Endothelial cell of umbilical vein (primary cell): Measurements from ENCODE around the gene RBMS3. TPM values are rescaled to one million over a fixed set of nuclear protein-coding genes. Genes with fewer than 3 reads are reported as not detected.

Experiments
- BruUV-seq: library from RNA; stranded (reverse); fragments of 400-500 nt; replicated peaks from 2 replicates; lab custom pipeline; 2021; lab: Mats Ljungman, UMichigan
- CTCF ChIA-PET: fragments of 300-600, 350-600 bp; sonication (Branson Sonifier 250); formaldehyde crosslinking; loops from one replicate; lab custom pipeline; 2021; ENCODE audit warnings: antibody characterized with exemption, inconsistent platforms; lab: Charles Lee
- POLR2A ChIA-PET: fragments of 300-600, 350-600 bp; sonication (Branson Sonifier 250); formaldehyde crosslinking; loops from one replicate; lab custom pipeline; 2021; ENCODE audit warnings: antibody characterized with exemption, inconsistent platforms; lab: Charles Lee
- DNase-seq: peaks from one replicate; pipeline ENCODE4 v3.0.0-alpha.2; 2011; ENCODE audit warnings: low read depth, low spot score
- FAIRE-seq: peaks from 2 replicates; lab custom pipeline; 2011; peaks lifted over from hg19 to GRCh38; lab: Jason Lieb, UNC
- H2AFZ ChIP-seq: 2 replicates; pipeline ENCODE4 v1.6.0; 2012; ENCODE audit warnings: low read depth, low read length, control low read depth, inconsistent platforms
- H3K27ac ChIP-seq: 2 replicates; pipeline ENCODE4 v1.5.1; 2011; ENCODE audit warnings: low read depth, mild to moderate bottlenecking, control low read depth, low read length, moderate library complexity; ENCODE audit not compliant: insufficient read depth
- H3K27me3 ChIP-seq, 2 experiments: 2 replicates each; pipeline versions ENCODE4 v1.6.0 to v1.6.1; 2011; ENCODE audit warnings: low read length in 2 of 2, mixed read lengths in 1 of 2; ENCODE audit not compliant: control insufficient read depth in 2 of 2, insufficient read depth in 2 of 2
- H3K36me3 ChIP-seq, 2 experiments: 2 replicates in 1 of 2; 3 replicates in 1 of 2; pipeline ENCODE4 v1.5.1; 2011; ENCODE audit warnings: low read length in 2 of 2, mild to moderate bottlenecking in 1 of 2, moderate library complexity in 1 of 2; ENCODE audit not compliant: control insufficient read depth in 2 of 2, insufficient read depth in 2 of 2; ENCODE audit errors: extremely low read depth in 1 of 2
- H3K4me1 ChIP-seq: 3 replicates; pipeline ENCODE4 v1.5.1; 2011; ENCODE audit warnings: mild to moderate bottlenecking, low read length; ENCODE audit not compliant: control insufficient read depth, insufficient read depth; ENCODE audit errors: extremely low read depth
- H3K4me2 ChIP-seq: 2 replicates; pipeline ENCODE4 v1.6.1; 2011; ENCODE audit warnings: low read length, control low read depth, mixed read lengths; ENCODE audit not compliant: insufficient read depth
- H3K4me3 ChIP-seq, 3 experiments: fragments of 200-600 bp in 1 of 3; sonication (generic), shearing (Covaris generic) in 1 of 3; replicated peaks in 1 of 3; 2 replicates each; pipeline ENCODE4 v1.5.1; 2011 to 2016; ENCODE audit warnings: control low read depth in 3 of 3, low read length in 3 of 3, mild to moderate bottlenecking in 2 of 3, inconsistent platforms in 1 of 3, low read depth in 1 of 3, moderate library complexity in 1 of 3; ENCODE audit not compliant: insufficient read depth in 1 of 3
- H3K79me2 ChIP-seq: 2 replicates; pipeline ENCODE4 v1.6.0; 2012; ENCODE audit warnings: low read length, inconsistent platforms; ENCODE audit not compliant: control insufficient read depth, insufficient read depth
- H3K9ac ChIP-seq: replicated peaks from 2 replicates; pipeline ENCODE3; 2011; ENCODE audit warnings: low read length, control low read depth; ENCODE audit not compliant: insufficient read depth; ENCODE audit errors: extremely low read depth
- H3K9me1 ChIP-seq: replicated peaks from 3 replicates; pipeline ENCODE4 v1.6.0; 2011; ENCODE audit warnings: mild to moderate bottlenecking, low read length; ENCODE audit not compliant: control insufficient read depth, insufficient read depth; ENCODE audit errors: extremely low read depth
- H3K9me3 ChIP-seq: replicated peaks from 2 replicates; pipeline ENCODE4 v1.5.1; 2012; ENCODE audit warnings: low read length, inconsistent platforms; ENCODE audit not compliant: control insufficient read depth, insufficient read depth
- H4K20me1 ChIP-seq: replicated peaks from 2 replicates; pipeline ENCODE3; 2011; ENCODE audit warnings: mild to moderate bottlenecking, low read length; ENCODE audit not compliant: control insufficient read depth, insufficient read depth; ENCODE audit errors: extremely low read depth
- CTCF ChIP-seq, 2 donors: IDR thresholded peaks; 1 replicate in 1 of 2; 2 replicates in 1 of 2; pipeline ENCODE4 v1.5.1; 2011; ENCODE audit warnings: low read length in 2 of 2, mild to moderate bottlenecking in 2 of 2, moderate library complexity in 2 of 2, control low read depth in 1 of 2, inconsistent platforms in 1 of 2, low read depth in 1 of 2; ENCODE audit not compliant: insufficient read depth in 1 of 2; ENCODE audit errors: extremely low read depth in 1 of 2
- EZH2 ChIP-seq: IDR thresholded peaks from 2 replicates; pipeline ENCODE4 v1.6.1; 2012; ENCODE audit warnings: borderline replicate concordance, low read depth, mild to moderate bottlenecking, moderate library complexity, low read length, inconsistent platforms; ENCODE audit not compliant: severe bottlenecking
- FOS ChIP-seq: IDR thresholded peaks from 2 replicates; pipeline ENCODE4 v1.6.1; 2011; ENCODE audit warnings: mild to moderate bottlenecking, low read length, moderate library complexity, borderline replicate concordance; ENCODE audit not compliant: insufficient read depth
- GATA2 ChIP-seq: IDR thresholded peaks from 2 replicates; pipeline ENCODE4 v1.7.0; 2011; ENCODE audit warnings: low read depth, mild to moderate bottlenecking, moderate library complexity, mixed read lengths, low read length; ENCODE audit not compliant: insufficient read length, insufficient read depth
- JUN ChIP-seq: IDR thresholded peaks from 2 replicates; pipeline ENCODE4 v1.6.1; 2011; ENCODE audit warnings: borderline replicate concordance, low read depth; ENCODE audit not compliant: insufficient read length, insufficient read depth
- MAX ChIP-seq: IDR thresholded peaks from 2 replicates; pipeline ENCODE4 v1.6.1; 2011; ENCODE audit not compliant: insufficient read depth, insufficient read length
- MYC ChIP-seq: IDR thresholded peaks from one replicate; pipeline ENCODE4 v1.6.1; 2011; ENCODE audit warnings: mild to moderate bottlenecking, low read depth, low read length
- POLR2A ChIP-seq: IDR thresholded peaks from 2 replicates; pipeline ENCODE4 v1.6.1; 2012; ENCODE audit warnings: low read depth, mild to moderate bottlenecking, control low read depth, low read length
- POLR2AphosphoS5 ChIP-seq: IDR thresholded peaks from 2 replicates; pipeline ENCODE4 v1.6.1; 2012; ENCODE audit warnings: low read depth, mild to moderate bottlenecking, control low read depth, low read length, moderate library complexity; ENCODE audit not compliant: insufficient read depth
- dilution Hi-C: fragments of 300-500 bp; cut with MboI; formaldehyde crosslinking; loops from one replicate; pipeline ENCODE4 v1.15.0; 2019; ENCODE audit warnings: low sequenced_read_pairs; ENCODE audit not compliant: extremely low pct_ligation_motif_present
- intact Hi-C: fragments of 100-400 bp; cut with micrococcal nuclease; formaldehyde crosslinking; loops from one replicate; pipeline ENCODE4 v1.10.0; 2022
- polyA plus RNA-seq, 4 experiments: library from polyadenylated mRNA; depleted of rRNA in 3 of 4; stranded (reverse) in 3 of 4; unstranded in 1 of 4; fragments of >200 nt; gene quantifications; 2 replicates each; pipeline versions ENCODE4 v1.2.1 to v1.2.3, GENCODE V29; 2011 to 2012; ENCODE audit warnings: missing spikeins in 1 of 4
- total RNA-seq: library from RNA; stranded (reverse); gene quantifications from 2 replicates; pipeline ENCODE4 v1.2.3, GENCODE V29; 2021

The RBMS3 gene
- total and polyA plus RNA-seq, 2 donors (not counting 3 experiments of a cell fraction or from before 2014, with no cell fraction given): 13.6 to 42.3 TPM

- Histone ChIP-seq H3K9me1 (no peaks in the 10 kb centered on the region), H2AFZ (no peak overlapping the region), H3K27ac (no peak overlapping the region), H3K4me1 (peaks cover 9% of the 10 kb centered on the region), H4K20me1 (no peaks in the 10 kb centered on the region), H3K4me3 (no peak overlapping the region), H3K27me3 (no peaks in the 10 kb centered on the region), H3K79me2 (peaks cover 30% of the 10 kb centered on the region), H3K36me3 (no peaks in the 10 kb centered on the region), H3K9me3 (no peaks in the 10 kb centered on the region), H3K9ac (no peak overlapping the region), H3K4me2 (no peak overlapping the region)
- DNase-seq (no peak), FAIRE-seq (no peak)
- intact Hi-C loops (no loop called here), dilution Hi-C loops (no loop called here)
- TF ChIP-seq CTCF (IDR thresholded peaks at IDR 0.05; ENCODE audit: extremely low read depth in 1 of 2, insufficient read depth in 1 of 2, low read depth in 1 of 2, low read length in 2 of 2): no peak
- TF ChIP-seq EZH2: no peak
- BruUV-seq: no TSS peak
- CTCF ChIA-PET: no interaction called here
- POLR2A ChIA-PET: no interaction called here
Measured at GRCh38 chr3:29370476-29371420, 89.9 kb downstream of the RBMS3 start.

GRCh38 chr3:29373131-29373680 is 92.3 kb downstream of the RBMS3 start:
- Histone ChIP-seq H3K4me2 (no peak overlapping the region), H3K9me3 (no peaks in the 10 kb centered on the region), H3K36me3 (no peaks in the 10 kb centered on the region), H3K27ac (no peak overlapping the region), H3K9me1 (no peaks in the 10 kb centered on the region), H3K79me2 (peaks cover 27% of the 10 kb centered on the region), H4K20me1 (no peaks in the 10 kb centered on the region), H2AFZ (no peak overlapping the region), H3K27me3 (no peaks in the 10 kb centered on the region), H3K4me3 (no peak overlapping the region), H3K4me1 (peaks cover 9% of the 10 kb centered on the region), H3K9ac (no peak overlapping the region)
- dilution Hi-C loops (no loop called here), intact Hi-C loops (no loop called here)
- FAIRE-seq (peak; percentile 88), DNase-seq (peak; percentile 70)
- BruUV-seq: no TSS peak
- TF ChIP-seq CTCF (IDR thresholded peaks at IDR 0.05; ENCODE audit: extremely low read depth in 1 of 2, insufficient read depth in 1 of 2, low read depth in 1 of 2, low read length in 2 of 2) (no peak), POLR2A (no peak), MAX (no peak), GATA2 (peak; percentile 90), JUN (no peak), FOS (peak; percentile 22), EZH2 (no peak), MYC (no peak), POLR2AphosphoS5 (peak; percentile 24)
- POLR2A ChIA-PET: no interaction called here
- CTCF ChIA-PET: interaction anchor here (1.0 kb wide), 1 partner anchor 457 kb away, joined by 3 read pairs; no protein-coding TSS in a partner anchor
